ENCODE results near the gene UBE2H.

- no peak for TF ChIP-seq CTCF (conservative IDR thresholded peaks at IDR 0.05; ENCODE audit: low read depth, low read length)
- no peak for TF ChIP-seq EZH2 (IDR thresholded peaks at IDR 0.05; ENCODE audit: borderline replicate concordance, low read depth, low read length, poor library complexity, severe bottlenecking)
These were observed 86.9 kb downstream of the UBE2H start for GRCh38 chr7:129865925-129866201.

All from A673 (cell line).